ENCODE measurements around the gene CELA2A. TPM values are rescaled to one million over a fixed set of nuclear protein-coding genes. Genes with fewer than 3 reads are reported as not detected.
A peak's percentile ranks its signal among the peaks of the same experiment; 100 is the strongest.
"Not testable (repeated sequence)": the region's sequence is repeated elsewhere in the genome, so short reads cannot be mapped to it uniquely, and the experiment has no call there.

Gene CELA2A
- polyA plus RNA-seq, 12 donors, result 0.20 to 0.54 (median 0.37) TPM; not detected in 8

DNA sequence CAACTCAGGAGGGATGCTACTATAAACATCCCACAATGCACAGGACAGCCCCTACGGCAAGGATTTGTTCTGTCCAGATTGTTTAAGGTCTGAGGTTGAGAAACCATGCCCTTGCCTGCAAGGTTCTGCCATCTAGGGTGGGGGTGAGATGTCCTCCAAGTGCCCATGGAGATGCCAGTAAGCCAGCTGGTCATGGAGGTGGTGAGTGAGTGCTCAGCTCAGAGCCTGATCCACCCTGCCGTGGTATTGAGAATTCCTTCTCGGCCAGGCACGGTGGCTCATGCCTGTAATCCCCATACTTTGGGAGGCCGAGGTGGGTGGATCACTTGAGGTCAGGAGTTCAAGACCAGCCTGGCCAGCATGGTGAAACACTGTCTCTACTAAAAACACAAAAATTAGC is 31.6 kb upstream of the CELA2A start:
- no peak for DNase-seq

DNA sequence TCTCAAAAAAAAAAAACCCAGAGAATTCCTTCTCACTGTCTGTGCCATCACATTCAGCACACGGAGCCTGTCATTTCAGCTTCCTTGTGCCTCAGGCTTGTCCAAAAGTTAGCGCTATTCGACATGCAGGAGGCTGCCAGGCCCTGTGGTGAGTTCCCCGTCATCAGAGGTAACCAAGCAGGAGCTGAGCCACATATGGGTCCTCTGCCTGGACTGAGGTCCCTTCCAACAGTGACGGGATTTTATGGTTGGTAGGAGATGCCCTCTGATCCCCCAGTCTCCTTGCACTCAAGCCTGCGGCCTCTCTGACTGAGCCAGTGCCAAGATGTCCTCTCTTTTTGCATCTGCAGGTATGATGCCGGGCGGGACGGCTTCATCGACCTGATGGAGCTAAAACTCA is 31.0 kb upstream of the CELA2A start:
- no peak for DNase-seq

DNA sequence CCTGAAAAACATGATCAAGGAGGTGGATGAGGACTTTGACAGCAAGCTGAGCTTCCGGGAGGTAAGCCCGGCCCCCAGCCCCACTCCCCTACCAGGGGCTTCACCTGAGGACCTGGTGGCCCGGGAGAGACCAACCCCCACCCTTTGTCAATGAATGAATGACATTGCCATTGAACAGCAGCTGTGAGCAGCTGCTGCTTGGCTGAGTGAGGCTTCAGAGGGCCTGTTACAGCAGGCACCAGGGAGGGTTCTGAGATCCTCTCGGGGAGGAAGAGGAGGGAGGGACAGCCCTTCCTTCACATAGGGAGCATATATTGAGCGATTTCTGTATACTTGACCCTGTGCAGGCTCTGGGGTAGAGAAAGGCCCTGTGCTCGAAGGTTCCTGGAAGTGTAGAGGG is 30.6 kb upstream of the CELA2A start:
- no peak for DNase-seq

DNA sequence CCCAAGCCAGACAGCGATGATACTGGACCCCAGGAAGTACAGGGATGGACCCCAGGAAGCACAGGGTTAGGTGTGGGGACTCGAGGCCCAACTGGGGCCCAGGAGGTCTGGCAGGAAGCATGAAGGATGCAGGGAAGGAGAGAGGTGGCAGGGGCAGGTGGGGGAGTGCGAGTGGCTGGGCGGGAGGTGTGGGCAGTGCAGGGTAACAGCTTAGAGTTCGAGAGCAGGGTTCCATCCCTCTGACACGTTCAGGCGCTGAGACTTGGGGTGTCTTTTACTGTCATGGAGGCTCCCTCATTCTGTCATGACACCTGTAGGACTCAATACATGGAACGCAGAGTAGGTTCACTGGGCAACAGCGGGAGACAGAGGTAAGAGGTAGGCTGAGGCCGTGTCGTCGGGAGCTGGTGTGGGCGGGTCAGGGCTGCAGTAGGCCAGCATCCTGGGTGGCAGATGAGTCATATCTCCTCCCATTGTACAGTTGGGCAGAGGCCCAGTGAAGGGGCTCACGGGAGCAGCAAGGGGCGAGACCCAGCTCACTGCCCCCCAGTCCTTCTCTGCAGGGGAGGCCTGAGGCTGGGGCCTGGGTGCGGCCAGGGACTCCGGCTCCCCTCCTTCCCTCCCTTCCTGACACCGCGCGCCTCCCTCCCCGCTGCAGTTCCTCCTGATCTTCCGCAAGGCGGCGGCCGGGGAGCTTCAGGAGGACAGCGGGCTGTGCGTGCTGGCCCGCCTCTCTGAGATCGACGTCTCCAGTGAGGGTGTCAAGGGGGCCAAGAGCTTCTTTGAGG is 29.8 kb upstream of the CELA2A start:
- DNase-seq, result no peak

DNA sequence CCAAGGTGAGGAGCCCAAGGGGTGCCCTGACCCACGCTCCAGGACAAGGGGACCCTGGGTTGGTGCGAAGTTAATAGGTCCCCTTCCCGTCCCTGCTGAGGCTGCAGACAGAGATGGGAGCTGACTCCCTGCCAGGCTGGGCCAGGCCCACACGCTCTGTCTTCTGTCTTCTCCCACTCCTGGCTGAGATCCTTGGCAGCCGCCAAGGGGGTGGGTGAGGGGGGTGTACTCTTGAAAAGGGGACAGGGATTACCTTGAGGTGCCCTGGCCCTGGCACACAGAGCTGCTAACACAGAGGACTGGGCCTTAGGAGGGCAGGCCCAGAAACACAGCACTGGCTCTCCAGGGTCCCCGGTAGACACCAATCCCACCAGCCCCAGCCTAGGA is 29.3 kb upstream of the CELA2A start:
- DNase-seq, result no peak

DNA sequence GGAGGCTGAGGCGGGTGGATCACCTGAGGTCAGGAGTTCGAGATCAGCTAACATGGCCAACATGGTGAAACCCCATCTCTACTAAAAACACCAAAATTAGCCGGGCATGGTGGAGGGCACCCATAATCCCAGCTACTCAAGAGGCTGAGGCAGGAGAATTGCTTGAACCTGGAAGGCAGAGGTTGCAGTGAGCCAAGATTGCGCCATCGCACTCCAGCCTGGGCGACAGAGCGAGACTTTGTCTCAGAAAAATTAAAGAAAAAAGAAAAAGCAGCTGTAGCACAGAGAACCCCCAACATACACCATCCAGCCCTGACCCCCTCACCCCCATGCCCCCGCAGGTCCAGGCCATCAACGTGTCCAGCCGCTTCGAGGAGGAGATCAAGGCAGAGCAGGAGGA is 28.3 kb upstream of the CELA2A start:
- DNase-seq, result not testable (repeated sequence)

DNA sequence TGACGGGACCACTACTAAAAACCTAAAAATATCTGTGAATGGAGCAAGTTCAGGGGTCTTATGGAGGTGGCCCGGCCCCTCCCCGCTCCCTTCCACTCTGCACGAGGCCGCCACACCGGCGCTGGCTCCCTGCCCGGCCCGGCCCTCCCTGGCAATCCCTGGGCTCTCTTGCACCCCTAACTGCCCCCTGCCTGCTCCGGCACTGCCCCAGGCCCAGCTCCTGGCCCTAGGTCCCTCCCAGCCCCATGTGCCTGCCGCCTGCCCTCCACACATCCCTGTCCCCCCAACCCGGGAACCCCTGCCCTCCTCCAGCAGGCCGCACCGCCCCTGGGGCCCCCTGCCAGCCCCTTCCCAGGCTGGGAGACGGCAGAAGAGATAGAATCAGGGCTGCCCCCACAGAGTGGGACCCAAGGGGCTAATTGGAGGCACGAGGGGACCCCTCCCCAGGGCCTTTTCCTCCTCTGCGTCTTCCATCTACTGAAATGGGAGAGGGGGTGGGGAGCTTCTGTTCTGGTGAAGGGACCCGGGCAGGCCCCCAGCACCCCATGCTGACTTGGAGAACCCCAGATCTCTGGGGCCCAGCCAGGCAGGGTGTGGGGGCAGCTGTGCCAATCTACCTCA is 27.6 kb upstream of the CELA2A start:
- DNase-seq, result no peak

DNA sequence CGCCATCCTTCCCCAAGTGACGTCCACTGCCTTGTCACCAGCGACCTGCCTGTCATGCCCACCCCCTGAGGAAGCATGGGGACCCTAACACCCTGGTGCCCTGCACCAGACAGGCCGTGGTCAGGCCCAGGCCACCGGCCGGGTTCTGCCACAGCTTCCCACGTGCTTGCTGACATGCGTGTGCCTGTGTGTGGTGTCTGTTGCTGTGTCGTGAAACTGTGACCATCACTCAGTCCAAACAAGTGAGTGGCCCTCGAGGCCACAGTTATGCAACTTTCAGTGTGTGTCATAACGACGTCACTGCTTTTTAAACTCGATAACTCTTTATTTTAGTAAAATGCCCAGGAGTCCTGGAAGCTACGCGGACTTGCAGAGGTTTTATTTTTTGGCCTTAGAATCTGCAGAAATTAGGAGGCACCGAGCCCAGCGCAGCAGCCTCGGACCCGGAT is 26.8 kb upstream of the CELA2A start:
- no peak for DNase-seq

DNA sequence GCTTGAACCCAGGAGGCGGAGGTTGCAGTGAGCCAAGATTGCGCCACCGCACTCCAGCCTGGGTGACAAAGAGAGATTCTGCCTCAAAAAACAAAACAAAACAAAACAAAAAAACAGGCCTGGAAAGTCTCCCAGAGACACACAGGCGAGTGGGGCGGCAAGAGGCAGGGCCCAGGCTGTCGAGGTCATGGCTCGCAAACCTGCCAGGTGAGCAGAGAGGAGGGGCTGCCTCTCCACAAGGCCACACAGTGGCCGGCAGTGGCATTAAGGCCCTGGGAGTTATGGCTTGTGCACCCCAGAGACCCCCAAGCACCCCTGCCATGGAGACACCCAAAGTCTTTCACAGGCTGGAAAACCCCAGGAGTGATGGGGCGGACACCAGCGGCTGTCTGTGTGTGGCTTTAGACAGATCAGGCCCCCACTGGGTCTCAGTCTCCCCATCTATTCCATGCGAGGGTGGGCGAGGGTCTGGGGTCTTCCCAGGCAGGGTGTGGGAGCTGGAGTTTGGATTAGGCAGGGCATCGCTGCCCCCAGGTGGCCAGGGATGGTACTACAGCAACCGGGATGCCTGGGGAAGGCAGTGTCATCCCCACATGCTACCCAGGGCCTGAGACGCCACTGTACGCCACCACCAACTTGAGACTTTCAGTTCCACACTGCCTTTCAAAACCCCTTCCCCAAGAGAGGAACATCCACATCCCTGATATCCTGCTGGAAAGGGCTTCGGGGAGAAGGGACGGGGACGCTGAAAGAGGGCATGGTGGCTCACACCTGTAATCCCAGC is 25.6 kb upstream of the CELA2A start:
- DNase-seq, result peak; percentile 69

DNA sequence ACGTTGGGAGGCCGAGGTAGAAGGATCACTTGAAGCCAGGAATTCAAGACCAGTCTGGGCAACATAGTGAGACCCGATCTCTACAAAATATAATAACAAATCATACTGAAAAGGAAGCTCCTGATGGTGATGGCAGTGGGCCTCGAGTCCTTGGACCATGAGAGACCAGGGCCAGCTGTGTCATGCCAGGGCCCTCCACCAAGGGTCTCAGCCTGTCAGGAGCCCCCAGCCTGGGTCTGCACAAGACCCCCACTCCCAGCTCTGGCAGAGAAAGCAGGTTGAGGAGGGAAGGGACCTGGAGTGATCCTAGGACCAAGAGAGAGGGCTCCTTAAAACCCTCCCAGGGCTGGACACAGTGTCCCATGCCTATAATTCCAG is 25.0 kb upstream of the CELA2A start:
- no peak for DNase-seq

DNA sequence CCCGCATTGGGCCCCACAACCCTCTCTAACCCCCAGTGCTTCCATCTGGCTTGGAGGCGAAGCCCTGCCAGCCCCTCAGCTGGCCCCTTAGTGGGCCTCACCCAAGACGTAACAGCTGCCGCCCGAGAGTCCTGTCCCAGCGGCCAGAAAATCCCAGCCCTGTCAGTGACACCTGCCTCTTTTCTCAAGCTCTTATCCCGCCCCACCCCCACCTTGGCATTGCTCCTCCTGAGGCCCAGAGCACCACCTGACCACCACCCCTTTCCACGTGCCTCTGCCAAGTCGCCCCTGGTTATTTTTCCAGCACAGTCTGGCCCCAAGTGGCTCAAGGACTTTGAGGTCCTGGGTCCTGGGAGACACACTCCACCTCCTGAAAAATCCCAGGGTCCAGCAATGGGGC is 24.2 kb upstream of the CELA2A start:
- DNase-seq, result no peak

DNA sequence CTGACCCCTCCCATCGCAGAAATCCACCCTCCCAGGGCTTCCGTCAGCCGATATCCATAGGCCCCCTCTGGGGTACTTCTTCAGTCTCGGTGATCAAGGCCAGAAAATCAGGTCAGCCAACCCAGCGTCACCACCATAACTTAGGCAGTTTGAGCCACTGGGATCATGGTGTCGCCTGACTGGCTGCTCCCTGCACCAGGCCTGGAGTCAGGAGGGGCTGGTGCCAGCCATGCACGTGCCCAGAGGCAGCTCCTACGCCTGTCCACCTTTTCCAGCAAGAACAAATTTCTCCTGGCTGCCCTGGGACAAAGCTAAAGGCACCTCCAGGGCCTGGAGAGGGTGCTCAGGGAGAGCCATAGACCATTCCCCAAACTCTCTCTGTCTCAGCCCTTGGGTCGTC is 23.1 kb upstream of the CELA2A start:
- DNase-seq, result no peak

DNA sequence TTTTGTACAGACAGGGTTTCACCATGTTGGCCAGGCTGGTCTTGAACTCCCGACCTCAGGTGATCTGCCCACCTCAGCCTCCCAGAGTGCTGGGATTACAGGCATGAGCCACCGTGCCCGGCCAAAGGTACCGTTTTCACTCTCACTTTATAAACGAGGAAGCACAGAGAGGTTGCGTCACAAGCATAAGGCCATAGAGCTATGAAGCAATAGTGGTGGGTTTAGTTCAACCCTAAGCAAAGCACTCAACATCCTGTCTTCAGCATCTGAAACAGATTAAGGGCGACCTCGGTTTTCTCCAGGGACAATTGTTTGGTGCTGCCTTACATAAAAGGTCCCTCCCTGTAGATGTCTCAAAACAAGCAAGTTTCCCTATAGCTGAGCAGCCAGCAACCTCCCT is 21.8 kb upstream of the CELA2A start:
- DNase-seq, result not testable (repeated sequence)

DNA sequence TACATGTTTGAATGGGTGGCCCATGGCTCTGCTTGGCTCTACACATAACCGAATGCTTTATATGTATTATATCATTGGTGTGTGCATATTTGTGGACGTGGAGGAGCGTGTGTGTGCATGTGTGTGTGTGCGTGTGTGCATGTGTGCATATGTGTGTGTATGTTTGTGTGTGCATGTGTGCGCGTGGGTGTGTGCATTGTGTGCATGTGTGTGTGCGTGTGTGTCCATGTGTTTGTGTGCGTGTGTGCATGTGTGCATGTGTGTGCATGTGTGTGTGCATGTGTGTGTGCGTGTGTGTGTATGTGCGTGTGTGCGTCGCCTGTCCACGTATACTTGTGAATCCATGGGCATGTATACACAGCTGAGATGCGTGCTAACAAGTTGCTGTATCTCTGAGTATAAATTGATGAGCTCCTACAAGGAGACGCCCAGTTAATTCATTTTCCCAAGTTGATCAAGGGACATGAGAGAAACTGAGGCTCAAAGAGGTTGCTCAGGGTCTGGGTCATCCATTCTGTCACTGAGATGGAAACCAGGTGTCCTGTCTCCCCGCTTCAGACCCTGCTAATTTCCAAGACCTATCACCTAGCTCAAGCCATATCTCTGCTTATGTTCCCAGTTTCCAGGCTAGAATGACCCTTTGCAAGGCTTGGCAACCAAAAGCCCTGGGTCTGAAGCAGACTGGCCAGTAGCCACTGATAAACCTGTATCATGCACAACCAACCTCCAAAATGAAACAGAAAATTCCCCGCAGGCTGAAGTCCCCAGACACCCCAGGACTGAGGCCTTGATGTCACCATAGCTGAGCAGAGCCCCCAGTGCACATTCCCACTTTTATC is 21.1 kb upstream of the CELA2A start:
- DNase-seq, result no peak

DNA sequence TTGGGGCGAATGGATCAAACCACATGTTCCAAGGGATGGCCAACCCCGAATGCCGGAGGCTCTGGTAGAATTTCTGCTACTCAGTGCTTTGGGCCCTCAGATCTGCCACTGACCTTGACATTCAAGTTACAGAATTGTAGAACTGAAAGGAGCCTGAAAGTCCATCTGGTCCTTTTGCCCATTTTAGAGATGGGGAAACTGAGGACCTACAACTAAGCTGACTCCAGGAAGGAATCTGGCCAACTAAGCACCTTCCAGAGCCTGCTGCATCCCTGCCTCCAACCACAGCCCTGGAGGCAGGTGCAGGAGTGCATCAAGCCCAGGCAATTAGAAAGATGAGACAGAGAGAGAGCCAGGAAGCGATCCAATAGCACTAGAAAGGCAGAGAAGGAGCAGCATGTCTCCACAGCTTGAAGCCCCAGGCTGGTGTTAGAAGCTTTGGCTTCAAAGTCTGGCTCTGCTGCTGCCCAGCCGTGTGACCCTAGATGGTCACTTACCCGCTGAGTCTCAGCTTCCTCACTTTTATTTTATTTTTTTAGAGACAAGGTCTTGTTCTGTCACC is 19.6 kb upstream of the CELA2A start:
- no peak for DNase-seq

DNA sequence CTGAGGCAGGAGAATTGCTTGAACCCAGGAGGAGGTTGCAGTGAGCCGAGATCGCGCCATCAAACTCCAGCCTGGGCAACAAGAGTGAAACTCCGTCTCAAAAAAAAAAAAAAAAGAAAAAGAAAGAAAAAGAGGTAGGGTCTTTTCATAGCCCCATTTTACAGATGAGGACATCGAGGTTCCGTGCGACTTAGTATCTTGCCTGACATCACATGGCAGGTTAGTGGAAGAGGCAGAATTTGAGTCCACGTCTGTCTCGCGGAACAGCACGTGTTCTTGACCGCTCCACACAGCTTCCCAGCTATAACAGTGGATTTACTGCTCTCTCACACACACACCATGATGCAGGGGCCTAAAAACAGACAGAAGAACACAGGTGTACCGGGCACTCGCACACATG is 17.2 kb upstream of the CELA2A start:
- no peak for DNase-seq

DNA sequence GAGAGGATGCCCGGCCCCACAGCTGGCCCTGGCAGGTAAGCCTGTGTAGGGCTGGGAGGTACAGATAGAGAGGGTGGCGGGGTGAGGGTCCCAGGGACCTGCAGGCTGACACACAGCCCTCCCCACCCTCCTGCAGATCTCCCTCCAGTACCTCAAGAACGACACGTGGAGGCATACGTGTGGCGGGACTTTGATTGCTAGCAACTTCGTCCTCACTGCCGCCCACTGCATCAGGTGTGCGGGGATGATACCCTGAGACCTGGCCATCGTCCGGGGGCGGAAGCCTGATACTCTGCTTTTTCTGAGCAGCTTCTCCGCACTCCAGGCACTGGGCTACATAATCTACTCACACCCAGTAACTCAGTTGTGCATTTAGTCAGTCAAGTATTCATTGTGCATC is 16.2 kb upstream of the CELA2A start:
- no peak for DNase-seq

DNA sequence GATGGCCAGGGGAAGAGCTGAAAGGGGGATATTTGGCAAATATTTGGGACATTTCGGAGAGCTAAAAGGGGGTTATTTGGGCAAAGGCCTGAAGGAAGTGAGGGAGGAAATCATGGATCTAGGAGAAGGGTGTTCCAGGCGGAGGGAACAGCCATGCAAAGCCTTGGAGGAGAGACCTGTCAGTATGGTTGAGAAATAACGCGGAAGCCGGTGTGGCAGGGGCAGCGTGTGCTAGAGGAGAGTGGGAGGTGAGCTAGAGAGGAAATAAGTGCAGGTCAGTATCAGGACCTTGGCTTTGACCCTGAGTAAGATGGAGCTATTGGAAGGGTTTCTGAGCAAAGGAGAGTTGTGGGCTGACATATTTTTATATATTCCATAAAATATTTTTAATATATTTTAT is 15.3 kb upstream of the CELA2A start:
- no peak for DNase-seq

DNA sequence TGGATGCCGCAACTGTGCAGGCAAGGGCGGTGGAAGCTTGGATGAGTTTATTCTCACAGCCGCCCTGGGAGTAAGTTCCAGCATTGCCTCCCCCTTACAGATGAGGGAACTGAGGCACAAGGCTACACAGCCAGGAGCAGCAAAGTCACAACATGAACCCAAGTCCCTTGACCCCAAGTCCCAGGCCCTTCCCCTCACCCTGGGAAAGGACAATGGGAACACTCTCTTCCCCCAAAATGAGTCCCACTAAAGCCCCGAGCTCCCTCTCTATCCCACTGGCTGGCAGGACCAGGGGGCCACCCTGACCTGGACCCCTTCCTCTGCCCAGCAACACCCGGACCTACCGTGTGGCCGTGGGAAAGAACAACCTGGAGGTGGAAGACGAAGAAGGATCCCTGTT is 14.4 kb upstream of the CELA2A start:
- DNase-seq, result no peak

DNA sequence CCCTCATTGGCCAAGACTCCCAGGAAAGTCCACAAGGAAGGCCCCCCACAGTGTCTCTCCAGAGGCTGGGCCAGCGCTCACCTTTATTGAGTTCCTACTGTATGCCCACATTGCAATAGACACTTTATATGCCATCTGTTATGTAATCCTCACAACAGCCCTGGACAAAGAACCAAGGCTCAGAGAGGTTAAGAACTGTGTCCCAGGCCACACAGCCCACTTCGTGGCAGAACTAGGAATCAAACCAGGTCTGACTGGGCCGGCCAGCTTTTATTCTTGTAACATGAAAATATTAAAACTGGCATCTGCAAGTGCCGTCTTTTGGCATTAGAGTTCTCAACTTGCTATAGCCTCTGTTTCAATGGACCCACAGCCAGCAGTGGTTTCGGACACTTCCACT is 13.8 kb upstream of the CELA2A start:
- no peak for DNase-seq

DNA sequence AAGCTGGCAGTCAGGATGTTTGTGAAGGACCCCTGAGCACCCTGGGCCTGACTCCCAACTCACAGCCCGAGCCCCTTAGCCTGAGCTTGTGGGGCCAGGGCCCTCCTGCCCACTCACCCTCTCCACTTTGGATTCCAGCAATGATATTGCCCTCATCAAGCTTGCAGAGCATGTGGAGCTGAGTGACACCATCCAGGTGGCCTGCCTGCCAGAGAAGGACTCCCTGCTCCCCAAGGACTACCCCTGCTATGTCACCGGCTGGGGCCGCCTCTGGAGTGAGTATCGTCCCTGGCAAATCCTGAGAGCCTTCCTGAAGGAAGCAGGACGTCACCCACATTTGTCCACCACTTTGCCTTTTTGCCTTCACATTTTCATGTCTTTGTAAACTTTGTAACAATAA is 13.3 kb upstream of the CELA2A start:
- DNase-seq, result no peak
